HTERT RPE-1 (cell line): ENCODE measurements around the gene CLDN11.

Experiments used
- in situ Hi-C: fragments of 300-500 bp; cut with MboI; formaldehyde crosslinking; loops from 4 replicates; pipeline ENCODE4 v1.14.3; 2020; ENCODE audit warnings: low sequenced_read_pairs

CLDN11 gene

DNA sequence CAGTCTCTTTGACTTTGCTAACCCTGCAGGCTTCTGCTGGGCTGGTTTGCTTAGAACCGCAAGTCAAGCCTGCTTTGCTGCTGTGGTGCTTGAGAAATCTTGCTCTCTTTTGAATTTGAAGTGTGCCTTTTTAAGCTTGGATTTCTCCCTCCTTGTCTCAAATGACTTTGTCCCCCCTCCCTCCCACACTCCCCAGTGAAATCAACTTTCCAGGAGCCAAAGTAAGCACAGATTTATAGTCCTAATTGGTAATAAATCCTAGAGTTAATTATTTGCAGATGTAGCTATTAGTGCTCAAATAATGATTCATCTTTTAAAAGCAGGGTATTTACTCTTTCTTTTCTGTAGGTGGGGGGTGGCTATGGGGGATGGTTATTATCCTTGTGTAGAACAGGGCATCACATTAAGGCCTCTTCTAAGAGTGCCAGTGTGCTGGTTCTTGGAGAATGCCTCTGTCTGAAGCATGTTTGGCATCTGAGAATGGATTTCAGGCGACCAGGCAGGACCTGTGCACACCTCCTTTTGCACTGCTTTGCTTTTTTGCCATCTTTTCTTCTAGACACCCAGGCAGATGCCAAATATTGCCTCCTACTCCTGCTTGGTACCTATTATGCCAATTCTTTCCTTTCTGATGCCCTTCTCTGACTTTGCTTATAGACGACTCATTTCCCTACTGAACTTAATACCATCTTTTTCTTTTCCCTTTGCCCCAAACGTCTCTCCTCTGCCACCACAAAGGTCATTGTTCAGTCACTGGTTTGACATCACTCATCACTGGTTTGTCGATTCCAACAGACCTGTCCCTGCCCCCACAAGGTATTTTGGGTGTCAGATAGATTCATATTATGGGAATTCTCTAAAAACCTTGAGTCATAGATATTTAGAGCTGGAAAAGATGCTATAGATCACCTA lies 50.7 kb downstream of the CLDN11 start:
- in situ Hi-C loops, result no loop called here

DNA sequence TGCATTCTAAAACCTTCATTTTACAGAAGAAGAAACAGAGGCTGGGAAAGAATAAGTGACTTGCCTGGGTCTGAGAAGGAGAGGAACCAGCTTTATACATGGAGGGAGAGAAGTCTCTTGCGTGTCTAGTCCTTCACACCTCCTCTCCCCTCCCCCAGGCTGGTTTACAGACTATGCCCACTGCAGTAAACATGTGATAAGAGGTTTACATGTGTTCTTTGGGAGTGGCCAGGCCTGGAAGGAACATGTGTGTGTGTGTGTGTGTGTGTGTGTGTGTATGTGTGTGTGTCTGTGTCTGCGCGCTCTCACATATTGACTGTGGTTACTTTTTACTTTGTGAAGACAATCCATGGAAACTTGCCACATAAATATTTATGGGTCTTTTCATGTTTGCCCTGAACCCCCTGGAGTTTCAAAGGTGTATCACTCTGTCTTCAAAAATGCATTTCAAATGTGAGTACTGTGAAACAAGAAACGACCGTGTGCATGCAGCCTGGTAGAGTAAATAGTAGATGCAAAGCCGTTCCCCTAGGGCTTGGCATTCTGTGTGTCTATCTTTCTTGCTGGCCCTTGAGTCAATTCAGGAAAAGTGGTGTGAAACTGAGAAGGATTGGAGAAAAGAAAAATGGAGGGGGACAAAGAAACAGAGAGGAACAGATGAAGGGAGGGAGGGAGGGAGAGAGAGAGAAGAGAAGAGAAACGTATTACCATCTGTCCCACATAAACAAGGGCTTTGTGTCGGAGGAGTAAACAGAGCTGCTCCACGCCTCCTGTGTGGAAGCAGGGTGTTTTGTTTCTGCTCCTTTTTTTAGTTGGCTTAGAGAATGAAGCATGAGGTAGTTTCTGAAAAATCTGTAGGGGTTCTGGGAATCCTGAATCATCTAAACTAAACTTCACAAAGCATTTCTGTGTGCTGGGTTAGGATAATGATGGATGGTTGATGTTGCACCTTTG lies 51.7 kb downstream of the CLDN11 start:
- in situ Hi-C loops, result no loop called here

DNA sequence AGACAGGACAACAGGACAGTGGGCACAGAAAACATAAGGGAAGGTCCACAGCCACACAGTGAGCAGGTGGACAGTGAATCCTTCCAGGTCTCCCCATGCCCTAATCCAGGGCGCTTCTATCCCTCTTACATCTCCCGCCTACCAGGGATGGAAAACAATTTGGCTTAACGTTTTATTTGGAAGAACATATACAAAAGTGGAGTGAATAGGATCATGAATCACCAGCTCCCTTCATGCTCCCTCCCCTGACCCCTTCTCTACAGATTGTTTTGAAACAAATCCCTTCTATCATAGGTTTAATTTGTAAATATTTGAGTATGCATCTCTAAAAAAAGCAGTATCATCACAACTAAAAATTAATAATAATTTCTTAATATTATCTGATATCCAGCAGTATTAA lies 52.5 kb downstream of the CLDN11 start:
- in situ Hi-C loops, result no loop called here

DNA sequence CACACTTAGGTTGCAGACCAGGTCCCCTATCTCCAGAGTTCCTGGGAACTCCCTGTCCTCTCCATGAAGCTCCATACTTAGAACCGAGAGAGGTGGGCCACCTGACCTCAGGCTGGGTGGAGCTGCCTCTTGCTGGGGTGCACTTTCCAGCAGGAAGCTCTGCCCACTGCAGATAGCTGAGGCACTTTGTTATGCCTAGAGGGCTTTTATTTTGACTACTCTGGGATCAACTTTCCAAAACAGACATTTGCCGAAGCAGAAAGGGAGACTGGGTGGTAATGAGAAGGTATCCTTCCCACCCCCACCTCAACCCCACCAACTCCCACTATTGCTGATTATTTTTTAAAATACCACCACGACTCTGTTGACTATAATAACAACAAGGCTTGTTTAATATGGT lies 54.7 kb downstream of the CLDN11 start:
- in situ Hi-C loops, result no loop called here

DNA sequence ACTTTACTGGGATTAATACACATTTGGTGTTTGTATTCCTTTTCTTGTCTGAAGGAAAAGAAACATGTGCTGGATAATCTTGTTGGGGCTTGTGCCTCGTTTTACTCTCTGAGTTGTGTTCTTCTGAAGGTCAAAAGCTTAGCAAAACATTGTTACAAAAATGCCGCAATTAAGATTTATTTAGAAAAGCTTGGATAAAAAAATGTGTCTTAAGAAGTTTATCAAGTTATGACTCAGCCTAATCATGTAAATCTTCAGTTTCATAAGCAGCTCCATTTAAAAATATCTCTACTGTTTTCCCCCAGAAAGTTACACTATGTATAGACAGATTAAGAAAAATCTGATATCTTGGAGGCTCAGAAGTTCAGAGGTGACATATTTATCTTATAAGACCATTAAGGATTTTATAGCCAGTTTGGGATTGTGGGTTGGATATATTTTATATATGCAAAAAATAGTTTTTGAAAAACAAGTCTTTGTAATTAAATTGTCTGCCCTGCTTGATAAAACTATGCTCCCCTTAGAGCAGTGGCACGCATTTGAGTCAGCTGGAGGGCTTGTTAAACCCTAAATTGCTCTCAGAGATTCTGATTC lies 56.5 kb downstream of the CLDN11 start:
- in situ Hi-C loops, result no loop called here

DNA sequence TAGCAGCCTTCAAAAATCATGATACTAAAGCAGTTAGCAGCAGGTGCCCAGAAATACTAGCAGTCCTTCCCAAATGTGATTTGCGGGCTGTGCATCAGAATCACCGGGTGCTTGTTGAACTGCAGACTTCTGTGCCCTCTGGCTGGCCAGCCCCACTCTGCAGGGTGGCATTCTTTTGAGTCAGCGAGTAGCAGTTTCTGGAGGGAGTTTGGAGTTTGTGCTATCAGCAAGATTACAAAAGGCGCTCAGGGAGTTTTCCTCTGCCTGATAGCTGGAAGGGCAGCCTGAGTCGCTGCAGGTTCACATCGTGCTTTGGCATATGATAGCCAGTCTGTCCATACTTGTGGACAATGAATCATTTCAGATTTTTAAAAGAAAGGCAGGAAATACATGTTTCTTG lies 57.6 kb downstream of the CLDN11 start:
- in situ Hi-C loops, result no loop called here

DNA sequence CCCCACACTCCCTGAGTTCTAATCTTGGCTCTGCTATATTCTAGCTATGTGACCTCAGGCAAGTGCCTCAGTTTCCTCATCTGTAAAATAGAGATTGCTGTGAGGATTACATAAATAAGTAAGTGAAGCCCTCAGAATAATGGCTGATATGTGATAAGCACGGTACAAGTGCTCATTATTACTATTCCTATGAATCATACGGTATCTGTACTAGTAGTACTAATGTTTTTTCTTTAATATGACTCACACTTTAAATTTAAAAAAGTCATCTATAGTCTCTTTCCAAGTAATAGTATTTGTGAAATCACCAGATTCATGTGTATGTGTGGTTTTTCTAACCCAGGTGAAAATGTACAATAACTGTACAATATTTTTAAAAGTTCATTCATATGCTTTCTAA lies 58.7 kb downstream of the CLDN11 start:
- in situ Hi-C loops, result no loop called here

DNA sequence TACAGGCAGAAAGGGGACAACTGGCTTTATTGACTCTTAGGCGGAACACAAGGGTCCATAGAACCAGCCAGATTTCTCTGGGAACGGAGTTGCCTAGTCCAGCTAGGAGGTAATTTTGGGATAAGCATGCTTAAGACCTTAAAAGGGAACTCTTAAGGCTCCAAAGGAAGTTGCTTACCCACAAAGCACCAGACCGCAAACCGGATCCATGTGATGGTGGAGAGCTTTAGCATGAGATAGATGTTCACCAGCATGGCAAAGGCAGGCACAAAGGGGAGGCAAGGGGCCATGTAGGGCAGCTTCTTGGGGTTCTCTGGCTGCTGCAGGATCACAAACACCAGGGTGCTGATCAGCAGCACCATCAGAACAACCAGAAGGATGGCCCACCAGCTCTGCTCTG lies 61.4 kb downstream of the CLDN11 start:
- in situ Hi-C loops, result no loop called here

DNA sequence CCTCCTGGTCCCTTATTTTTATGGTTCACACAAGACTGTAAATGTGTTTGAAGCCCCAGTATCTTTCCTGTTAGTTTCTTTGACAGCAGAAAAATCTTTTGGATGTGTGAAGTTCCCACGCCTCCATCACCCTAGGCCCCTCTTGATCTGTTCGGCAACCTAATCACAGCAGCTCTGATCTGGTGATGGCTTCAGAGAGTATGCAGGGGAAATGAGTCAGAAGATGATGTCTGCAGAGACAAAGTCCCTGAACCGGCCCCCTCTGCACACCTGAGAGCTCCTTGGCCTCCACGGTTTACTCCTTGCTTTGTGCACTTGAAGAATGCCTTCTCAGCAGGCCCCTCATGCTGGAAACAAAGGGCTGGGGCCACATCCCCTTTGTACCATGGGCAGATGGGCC lies 63.5 kb downstream of the CLDN11 start:
- in situ Hi-C loops, result no loop called here

DNA sequence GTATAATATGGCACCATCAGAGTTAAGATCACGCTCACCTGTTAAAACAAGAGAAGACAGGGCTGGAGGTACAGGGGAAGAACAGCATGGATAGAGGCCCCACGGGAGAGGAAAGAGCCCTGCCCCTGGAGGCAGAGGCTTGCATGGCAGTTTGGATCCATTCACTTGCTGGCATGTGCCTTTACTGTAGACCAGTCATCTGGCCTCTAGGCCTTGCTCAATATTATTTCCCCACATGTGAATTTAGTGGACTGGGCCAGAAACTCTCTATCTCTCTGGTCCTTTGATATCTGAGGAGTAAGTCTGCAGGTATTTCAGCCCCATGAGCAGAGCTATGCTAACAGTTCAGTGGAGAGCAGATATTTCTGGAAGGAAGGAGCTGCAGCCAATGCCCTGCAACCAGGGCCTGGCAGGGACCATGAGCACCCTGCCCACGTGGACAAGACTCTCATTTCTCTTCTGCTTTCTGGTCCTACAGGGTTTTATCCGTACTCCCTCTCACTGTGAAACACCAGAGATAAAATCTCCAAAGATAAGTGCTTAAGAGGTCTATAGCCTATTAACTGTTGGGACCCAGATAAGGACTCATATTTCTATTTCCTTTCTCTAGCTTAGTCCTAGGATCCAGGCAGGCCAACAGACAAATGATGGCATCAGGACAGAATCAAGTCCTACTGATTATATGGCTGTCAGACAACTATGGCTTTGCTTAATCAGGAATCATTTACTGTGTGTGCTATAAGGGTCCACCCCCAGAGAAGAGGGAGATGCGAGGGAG lies 65.0 kb downstream of the CLDN11 start:
- in situ Hi-C loops, result no loop called here
